ENCODE results near the gene CPEB1. TPM values are rescaled to one million over a fixed set of nuclear protein-coding genes. Genes with fewer than 3 reads are reported as not detected.
"Not testable (repeated sequence)": the region's sequence is repeated elsewhere in the genome, so short reads cannot be mapped to it uniquely, and the experiment has no call there.

The CPEB1 gene
- polyA plus RNA-seq, 2 of the 4 experiments (the other 2 are of a cell fraction), result 2.7 to 7.0 TPM

- ATAC-seq; H3K27ac ChIP-seq; FAIRE-seq; H3K4me2 ChIP-seq; POLR2A ChIA-PET; H3K9me3 ChIP-seq; H3K4me3 ChIP-seq; DNase-seq (ENCODE audit: low read depth in 1 of 2, low spot score in 1 of 2): not testable (repeated sequence)
- CTCF ChIA-PET, result interaction anchor here (1.8 kb wide), 1 partner anchor 477 kb away, joined by 6 read pairs; the partner anchor contains the start of gene C15orf40
- peaks cover 29% of the 10 kb centered on the region for H3K4me1 ChIP-seq
- TF ChIP-seq HOXA7 (CRISPR knock-in tag; IDR thresholded peaks at IDR 0.05) (peak; percentile 72; the same call in 1 of the 2 replicates), TFCP2L1 (CRISPR knock-in tag; IDR thresholded peaks at IDR 0.05) (peak; percentile 59; the same call in 1 of the 2 replicates), KDM1A (IDR thresholded peaks at IDR 0.05; ENCODE audit: low read depth) (0 out of 2 replicates have a peak, but pooled peaks have one; percentile 19), HDAC2 (IDR thresholded peaks at IDR 0.05) (0 out of 2 replicates have a peak, but pooled peaks have one; percentile 28), FOSB (CRISPR knock-in tag; IDR thresholded peaks at IDR 0.05) (0 out of 2 replicates have a peak, but pooled peaks have one; percentile 23)
- 95% methylated on average over 3 of the region's 3 CpGs for WGBS (ENCODE audit: missing lambda C conversion rate)
Measured at GRCh38 chr15:82534457-82534861, 112.7 kb downstream of the CPEB1 start.

DNA sequence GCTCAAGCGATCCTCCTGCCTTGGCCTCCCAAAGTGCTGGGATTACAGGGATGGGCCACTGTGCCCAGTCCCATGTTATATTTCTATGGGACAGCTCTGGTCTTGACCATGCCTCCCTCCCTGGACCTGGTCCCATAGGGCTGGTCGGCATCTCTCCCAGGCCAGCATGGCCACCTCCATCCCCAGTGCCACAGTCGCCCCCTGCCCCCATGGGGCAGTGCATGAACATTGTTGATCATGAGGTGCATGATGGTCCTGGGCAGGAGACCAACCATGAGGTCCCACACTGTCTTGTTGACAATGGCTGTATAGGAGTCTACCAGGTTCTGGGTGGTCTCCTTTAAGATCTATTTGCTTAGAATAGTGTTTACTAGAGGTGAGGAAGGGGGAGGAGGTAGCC is 113.4 kb downstream of the CPEB1 start:
- no peak for FAIRE-seq
- H3K4me1 ChIP-seq, result peaks cover 27% of the 10 kb centered on the region
- no peak for TF ChIP-seq MAFK (IDR thresholded peaks at IDR 0.05; ENCODE audit: partially characterized antibody)
- TF ChIP-seq CHD2 (IDR thresholded peaks at IDR 0.05; ENCODE audit: low read length, partially characterized antibody), result no peak
- no peak for TF ChIP-seq SREBF2 (IDR thresholded peaks at IDR 0.05)
- TF ChIP-seq, protein P1, sequence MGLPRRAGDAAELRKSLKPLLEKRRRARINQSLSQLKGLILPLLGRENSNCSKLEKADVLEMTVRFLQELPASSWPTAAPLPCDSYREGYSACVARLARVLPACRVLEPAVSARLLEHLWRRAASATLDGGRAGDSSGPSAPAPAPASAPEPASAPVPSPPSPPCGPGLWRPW (IDR thresholded peaks at IDR 0.05), result no peak
- no peak for TF ChIP-seq POLR2AphosphoS2 (conservative IDR thresholded peaks at IDR 0.05; ENCODE audit: low read length)
- H3K4me2 ChIP-seq, result no peak overlapping the region
- ATAC-seq, result peak in 1 of 2 experiments; percentile 16; a peak in 3 of 6 replicates
- H3K27ac ChIP-seq, result no peak overlapping the region
- no peaks in the 10 kb centered on the region for H3K9me3 ChIP-seq
- no peak overlapping the region for H3K4me3 ChIP-seq
- ChIA-PET POLR2A (no interaction called here), CTCF (interaction anchor here (1.8 to 5.9 kb wide), 2 partner anchors 467 to 478 kb away, joined by 6 to 42 read pairs; partner anchors contain the start of gene C15orf40)
- no peak for DNase-seq (ENCODE audit: low read depth in 1 of 2, low spot score in 1 of 2)
- 83% methylated on average over 2 of the region's 3 CpGs for WGBS (ENCODE audit: missing lambda C conversion rate)

DNA sequence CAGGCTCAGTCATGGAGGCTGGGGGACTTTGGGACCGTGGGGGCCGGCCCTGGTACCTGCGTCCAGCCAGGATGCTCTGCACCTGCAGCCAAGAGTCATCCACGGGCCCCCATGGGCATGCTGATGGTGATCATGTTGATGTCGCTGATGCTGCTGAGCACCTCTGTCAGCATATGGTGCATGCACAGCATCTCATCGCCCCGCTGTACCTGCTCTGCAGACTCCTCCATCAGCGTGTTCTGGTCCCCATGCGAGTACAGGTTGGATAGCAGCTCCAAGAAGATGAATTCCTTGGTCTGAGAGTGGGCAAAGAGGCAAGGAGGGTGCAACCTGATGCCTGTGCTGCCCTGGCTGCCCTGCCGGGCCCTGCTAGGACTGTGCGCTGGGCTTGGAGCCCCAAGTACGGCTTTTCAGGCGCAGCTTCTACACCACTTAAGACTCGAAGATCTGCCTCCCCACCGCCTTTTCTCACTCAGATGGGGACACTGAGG is 114.1 kb downstream of the CPEB1 start:
- ATAC-seq, result peak; percentile 18 to 31
- ChIA-PET CTCF (interaction anchor here (2.5 to 5.9 kb wide), 3 partner anchors 8 to 468 kb away, joined by 8 to 108 read pairs (median 42); partner anchors contain the start of gene RPS17), POLR2A (no interaction called here)
- Histone ChIP-seq H3K4me2 (no peak overlapping the region), H3K9me3 (no peaks in the 10 kb centered on the region), H3K27ac (no peak overlapping the region), H3K4me1 (peaks cover 20% of the 10 kb centered on the region), H3K4me3 (no peak overlapping the region)
- TF ChIP-seq EHMT2 (IDR thresholded peaks at IDR 0.05; ENCODE audit: low read depth), result no peak
- no peak for TF ChIP-seq CBX8 (IDR thresholded peaks at IDR 0.05)
- no peak for TF ChIP-seq RARB (CRISPR knock-in tag; IDR thresholded peaks at IDR 0.05)
- no peak for TF ChIP-seq ZNF302 (CRISPR knock-in tag; IDR thresholded peaks at IDR 0.05)
- TF ChIP-seq RAD21 (conservative IDR thresholded peaks at IDR 0.05 in 1 of 2, IDR thresholded peaks at IDR 0.05 in 1 of 2), result no peak
- no peak for TF ChIP-seq POLR2A (IDR thresholded peaks at IDR 0.05; ENCODE audit: low read length)
- no peak for TF ChIP-seq FOXS1 (CRISPR knock-in tag; IDR thresholded peaks at IDR 0.05)
- TF ChIP-seq ZSCAN20 (CRISPR knock-in tag; IDR thresholded peaks at IDR 0.05), result no peak
- no peak for TF ChIP-seq ZC3H11A (IDR thresholded peaks at IDR 0.05)
- TF ChIP-seq EHF (CRISPR knock-in tag; IDR thresholded peaks at IDR 0.05), result no peak
- TF ChIP-seq, protein P2, sequence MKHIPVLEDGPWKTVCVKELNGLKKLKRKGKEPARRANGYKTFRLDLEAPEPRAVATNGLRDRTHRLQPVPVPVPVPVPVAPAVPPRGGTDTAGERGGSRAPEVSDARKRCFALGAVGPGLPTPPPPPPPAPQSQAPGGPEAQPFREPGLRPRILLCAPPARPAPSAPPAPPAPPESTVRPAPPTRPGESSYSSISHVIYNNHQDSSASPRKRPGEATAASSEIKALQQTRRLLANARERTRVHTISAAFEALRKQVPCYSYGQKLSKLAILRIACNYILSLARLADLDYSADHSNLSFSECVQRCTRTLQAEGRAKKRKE (CRISPR knock-in tag; IDR thresholded peaks at IDR 0.05; ENCODE audit: low read depth), result no peak
- TF ChIP-seq, protein P1 (IDR thresholded peaks at IDR 0.05), result no peak
- no peak for TF ChIP-seq HOXB13 (CRISPR knock-in tag; IDR thresholded peaks at IDR 0.05; ENCODE audit: low read depth)
- TF ChIP-seq JUNB (IDR thresholded peaks at IDR 0.05), result no peak
- no peak for TF ChIP-seq HDAC2 (IDR thresholded peaks at IDR 0.05)
- no peak for TF ChIP-seq ELK1 (IDR thresholded peaks at IDR 0.05; ENCODE audit: low read depth, low read length)
- no peak for TF ChIP-seq ZFP36 (IDR thresholded peaks at IDR 0.05; ENCODE audit: borderline replicate concordance, partially characterized antibody)
- TF ChIP-seq, protein P3, sequence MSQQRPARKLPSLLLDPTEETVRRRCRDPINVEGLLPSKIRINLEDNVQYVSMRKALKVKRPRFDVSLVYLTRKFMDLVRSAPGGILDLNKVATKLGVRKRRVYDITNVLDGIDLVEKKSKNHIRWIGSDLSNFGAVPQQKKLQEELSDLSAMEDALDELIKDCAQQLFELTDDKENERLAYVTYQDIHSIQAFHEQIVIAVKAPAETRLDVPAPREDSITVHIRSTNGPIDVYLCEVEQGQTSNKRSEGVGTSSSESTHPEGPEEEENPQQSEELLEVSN (IDR thresholded peaks at IDR 0.05; ENCODE audit: borderline replicate concordance, low read depth), result no peak
- TF ChIP-seq KDM5A (IDR thresholded peaks at IDR 0.05), result no peak
- WGBS (ENCODE audit: missing lambda C conversion rate), result 95% methylated on average over 15 of the region's 15 CpGs
- FAIRE-seq, result no peak
- DNase-seq (ENCODE audit: low read depth in 1 of 2, low spot score in 1 of 2), result no peak

All from A549 (cell line).